ENCODE measurements around the gene FER1L5.

GRCh38 chr2:96680561-96681141 lies 38.1 kb downstream of the FER1L5 start:
- TF ChIP-seq EZH2 (IDR thresholded peaks at IDR 0.05; ENCODE audit: low read depth, unreplicated experiment): no peak
- no peak for TF ChIP-seq CTCF (conservative IDR thresholded peaks at IDR 0.05; ENCODE audit: low read depth in 2 of 2)
- no peak for TF ChIP-seq JUNB (IDR thresholded peaks at IDR 0.05; ENCODE audit: unreplicated experiment)
- no peak for TF ChIP-seq CREB1 (CRISPR knock-in tag; IDR thresholded peaks at IDR 0.05; ENCODE audit: low read depth)
- TF ChIP-seq EZH2phosphoT487 (IDR thresholded peaks at IDR 0.05; ENCODE audit: unreplicated experiment): no peak
- TF ChIP-seq ZNF462 (CRISPR knock-in tag; IDR thresholded peaks at IDR 0.05): no peak
- TF ChIP-seq REST (IDR thresholded peaks at IDR 0.05; ENCODE audit: unreplicated experiment): no peak
- no peak for TF ChIP-seq POLR2AphosphoS5 (IDR thresholded peaks at IDR 0.05; ENCODE audit: low read depth)
- TF ChIP-seq ZNF331 (CRISPR knock-in tag; IDR thresholded peaks at IDR 0.05; ENCODE audit: low read depth): no peak
- TF ChIP-seq NANOG (IDR thresholded peaks at IDR 0.05; ENCODE audit: borderline replicate concordance): no peak
